ENCODE measurements around the gene SLC9C1. TPM values are rescaled to one million over a fixed set of nuclear protein-coding genes. Genes with fewer than 3 reads are reported as not detected.

Gene SLC9C1
- total and polyA plus RNA-seq, 2 of the 4 experiments (the other 2 are of a cell fraction) = not detected

- Histone ChIP-seq H3K79me1 (ENCODE audit: low read depth in 1 of 2, low read length in 2 of 2) (no peaks in the 10 kb centered on the region), H2BK120ac (ENCODE audit: low read depth, low read length) (no peak overlapping the region), H4K91ac (ENCODE audit: insufficient read depth, low read depth, low read length) (no peak overlapping the region), H3K4me3 (ENCODE audit: insufficient read depth, low read depth, low read length) (no peak overlapping the region), H3K4me1 (ENCODE audit: control insufficient read depth, insufficient read depth, low read length) (no peaks in the 10 kb centered on the region), H3K27me3 (ENCODE audit: control insufficient read depth, insufficient read depth, low read length) (peaks cover 10% of the 10 kb centered on the region; the same call in 1 of the 2 replicates), H3K9me1 (ENCODE audit: insufficient read depth, low read length) (no peaks in the 10 kb centered on the region), H4K8ac (ENCODE audit: low read depth in 2 of 2, low read length in 2 of 2) (no peak overlapping the region), H4K20me1 (ENCODE audit: insufficient read depth, low read length) (no peaks in the 10 kb centered on the region), H3K18ac (ENCODE audit: low read depth, low read length) (no peak overlapping the region), H3K4ac (ENCODE audit: low read depth, low read length) (no peak overlapping the region), H3K14ac (replicated peaks; ENCODE audit: low read depth, low read length) (no peak overlapping the region), H2AK9ac (replicated peaks; ENCODE audit: low read depth, low read length, poor library complexity) (no peak overlapping the region), H3K9me3 (ENCODE audit: control insufficient read depth, insufficient read depth, low read length) (no peaks in the 10 kb centered on the region), H3K4me2 (ENCODE audit: low read depth, low read length) (no peak overlapping the region), H2AK5ac (ENCODE audit: low read depth, low read length) (no peak overlapping the region), H3K23ac (ENCODE audit: low read depth, low read length) (no peak overlapping the region), H3K9ac (ENCODE audit: low read depth, low read length) (no peak overlapping the region), H3K36me3 (ENCODE audit: control insufficient read depth, insufficient read depth, low read length) (no peaks in the 10 kb centered on the region), H2BK5ac (ENCODE audit: low read depth, low read length, poor library complexity, severe bottlenecking) (no peak overlapping the region), H4K5ac (ENCODE audit: low read depth, low read length) (no peak overlapping the region), H2AFZ (replicated peaks; ENCODE audit: low read length, poor library complexity) (no peak overlapping the region), H3K56ac (ENCODE audit: extremely low read depth, insufficient read depth, low read length) (no peak overlapping the region), H2BK15ac (ENCODE audit: low read depth, low read length) (no peak overlapping the region), H2BK20ac (ENCODE audit: low read depth, low read length) (no peak overlapping the region), H3K27ac (ENCODE audit: insufficient read depth, low read length) (no peak overlapping the region)
- TF ChIP-seq FOS (IDR thresholded peaks at IDR 0.05; ENCODE audit: low read depth, low read length) (no peak), USF2 (IDR thresholded peaks at IDR 0.05; ENCODE audit: low read depth, low read length) (no peak), SMC3 (IDR thresholded peaks at IDR 0.05; ENCODE audit: low read depth, low read length) (no peak), RCOR1 (IDR thresholded peaks at IDR 0.05; ENCODE audit: insufficient replicate concordance, low read length) (no peak), RFX5 (IDR thresholded peaks at IDR 0.05; ENCODE audit: low read depth, low read length) (no peak), NFE2L2 (IDR thresholded peaks at IDR 0.05; ENCODE audit: low read depth, low read length) (no peak), CTCF (conservative IDR thresholded peaks at IDR 0.05; ENCODE audit: low read depth, low read length) (no peak), CHD1 (IDR thresholded peaks at IDR 0.05; ENCODE audit: low read depth, low read length) (no peak), MXI1 (IDR thresholded peaks at IDR 0.05; ENCODE audit: borderline replicate concordance, low read depth, low read length) (no peak), MAZ (IDR thresholded peaks at IDR 0.05; ENCODE audit: borderline replicate concordance, low read depth, low read length) (no peak), POLR2A (IDR thresholded peaks at IDR 0.05; ENCODE audit: low read depth, low read length) (no peak), BHLHE40 (IDR thresholded peaks at IDR 0.05; ENCODE audit: low read depth, low read length) (no peak), ELK1 (IDR thresholded peaks at IDR 0.05; ENCODE audit: borderline replicate concordance, low read depth, low read length) (no peak), MAFK (IDR thresholded peaks at IDR 0.05; ENCODE audit: low read depth, low read length) (no peak), RAD21 (IDR thresholded peaks at IDR 0.05; ENCODE audit: low read length) (no peak), CEBPB (IDR thresholded peaks at IDR 0.05; ENCODE audit: low read depth, low read length) (no peak)
- BruUV-seq (replicated peaks) = no TSS peak
- ChIA-PET POLR2A (ENCODE audit: unreplicated experiment) (no interaction called here), CTCF (interaction anchor here (0.7 kb wide), 1 partner anchor 22 kb away, joined by 3 read pairs; no protein-coding TSS in a partner anchor)
- intact Hi-C loops (cut with micrococcal nuclease) = no loop called here
- dilution Hi-C loops (cut with HindIII; ENCODE audit: low sequenced_read_pairs, unreplicated experiment) = no loop called here
- WGBS, 2 experiments (ENCODE audit: extremely low coverage in 2 of 2, insufficient read length in 1 of 2) = no CpG with 5 or more reads among the region's 2 CpGs
- ATAC-seq (ENCODE audit: low read depth) = no peak
- in situ Hi-C loops (cut with MboI; ENCODE audit: low sequenced_read_pairs) = no loop called here
- DNase-seq = no peak
These were observed 41.4 kb upstream of the SLC9C1 start for GRCh38 chr3:112335434-112335781.

Data from IMR-90 (cell line).